Activated T-cell treated with anti-CD3 and anti-CD28 coated beads for 48 hours (primary cell): Measurements from ENCODE around the gene DTD2.
"Not testable (repeated sequence)": the region's sequence is repeated elsewhere in the genome, so short reads cannot be mapped to it uniquely, and the experiment has no call there.

Source experiments
- DNase-seq: peaks from one replicate; pipeline ENCODE4 v3.0.0-alpha.2; 2020; ENCODE audit warnings: low read depth

Gene DTD2

GRCh38 chr14:31441273-31442111 lies 15.8 kb downstream of the DTD2 start:
- DNase-seq, result no peak

DNA sequence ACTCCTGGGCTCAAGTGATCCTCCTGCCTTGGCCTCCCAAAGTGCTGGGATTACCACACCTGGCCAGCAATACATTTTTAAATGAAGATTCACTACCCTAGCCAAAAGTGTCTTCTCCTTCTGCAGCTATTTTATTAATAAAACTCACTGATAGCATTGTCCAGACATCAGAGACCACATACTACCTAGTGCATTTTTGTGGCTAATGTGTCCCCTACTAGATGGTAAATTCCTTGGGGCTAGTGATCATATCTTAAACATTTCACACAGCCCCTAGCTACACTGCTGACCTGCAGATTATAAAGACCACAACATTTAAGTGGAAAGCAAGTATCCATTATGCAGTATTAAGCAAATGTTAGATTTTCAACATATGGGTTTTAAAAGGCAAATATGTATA lies 17.0 kb downstream of the DTD2 start:
- DNase-seq, result no peak

DNA sequence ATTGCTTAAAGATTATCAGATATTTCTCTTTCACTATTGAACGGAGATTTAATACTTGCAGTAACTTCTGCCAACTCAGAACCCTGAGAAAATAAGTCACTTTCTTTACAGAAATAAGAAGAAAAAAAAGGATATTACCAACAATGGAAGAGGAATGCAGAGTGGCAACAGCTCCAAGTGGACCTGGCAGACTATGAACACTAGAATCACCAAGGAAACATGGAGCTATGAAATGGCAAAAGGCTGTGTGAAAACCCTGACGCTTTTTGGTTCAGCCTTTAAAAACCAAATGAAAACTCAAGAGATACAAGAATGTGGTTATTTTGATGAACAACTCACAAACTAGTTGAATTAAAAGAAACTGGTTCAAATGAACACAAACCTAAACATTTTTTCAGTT lies 17.7 kb downstream of the DTD2 start:
- no peak for DNase-seq

- not testable (repeated sequence) for DNase-seq
Measured at GRCh38 chr14:31437045-31437691, 20.1 kb downstream of the DTD2 start.

GRCh38 chr14:31435276-31435675 lies 22.0 kb downstream of the DTD2 start:
- DNase-seq, result no peak

- no peak for DNase-seq
Measured at GRCh38 chr14:31430634-31431264, 26.6 kb downstream of the DTD2 start.

- no peak for DNase-seq
Measured at GRCh38 chr14:31429791-31430190, 27.5 kb downstream of the DTD2 start.

GRCh38 chr14:31428011-31428410 lies 29.3 kb downstream of the DTD2 start:
- DNase-seq, result no peak

DNA sequence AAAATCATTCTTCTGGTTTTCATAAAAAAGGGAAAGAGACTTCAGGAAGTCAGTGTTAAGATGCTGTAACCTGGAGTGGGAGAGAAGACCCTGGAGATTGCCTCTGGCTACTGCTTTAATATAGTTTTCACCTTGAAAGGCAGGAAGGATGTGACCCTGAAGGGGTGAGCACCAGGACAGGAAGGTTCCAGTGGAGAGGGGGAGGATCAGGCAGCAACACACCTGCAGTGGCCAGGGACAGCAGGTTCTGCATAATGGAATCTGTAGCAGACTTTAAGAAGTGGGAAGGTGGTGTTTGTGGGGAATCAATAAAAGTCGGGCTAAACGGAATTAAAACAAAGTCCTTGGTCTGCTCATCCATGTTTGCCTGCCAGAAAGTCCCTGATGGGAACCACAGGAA lies 30.6 kb downstream of the DTD2 start:
- DNase-seq, result no peak

- no peak for DNase-seq
Measured at GRCh38 chr14:31425905-31426304, 31.4 kb downstream of the DTD2 start.

GRCh38 chr14:31421200-31421599 lies 36.1 kb downstream of the DTD2 start:
- DNase-seq, result no peak

GRCh38 chr14:31420319-31421111 lies 36.8 kb downstream of the DTD2 start, which contains the start of gene HEATR5A:
Gene HEATR5A, minus strand, starts transcription at chr14:31420550. Its CDS starts 17,575 bp downstream, at chr14:31402975.
- DNase-seq, result peak; percentile 91

GRCh38 chr14:31419967-31420318 lies 37.4 kb downstream of the DTD2 start:
- DNase-seq, result peak; percentile 12

- no peak for DNase-seq
Measured at GRCh38 chr14:31419179-31419966, 37.9 kb downstream of the DTD2 start.

GRCh38 chr14:31418440-31418839 lies 38.9 kb downstream of the DTD2 start:
- DNase-seq, result no peak

DNA sequence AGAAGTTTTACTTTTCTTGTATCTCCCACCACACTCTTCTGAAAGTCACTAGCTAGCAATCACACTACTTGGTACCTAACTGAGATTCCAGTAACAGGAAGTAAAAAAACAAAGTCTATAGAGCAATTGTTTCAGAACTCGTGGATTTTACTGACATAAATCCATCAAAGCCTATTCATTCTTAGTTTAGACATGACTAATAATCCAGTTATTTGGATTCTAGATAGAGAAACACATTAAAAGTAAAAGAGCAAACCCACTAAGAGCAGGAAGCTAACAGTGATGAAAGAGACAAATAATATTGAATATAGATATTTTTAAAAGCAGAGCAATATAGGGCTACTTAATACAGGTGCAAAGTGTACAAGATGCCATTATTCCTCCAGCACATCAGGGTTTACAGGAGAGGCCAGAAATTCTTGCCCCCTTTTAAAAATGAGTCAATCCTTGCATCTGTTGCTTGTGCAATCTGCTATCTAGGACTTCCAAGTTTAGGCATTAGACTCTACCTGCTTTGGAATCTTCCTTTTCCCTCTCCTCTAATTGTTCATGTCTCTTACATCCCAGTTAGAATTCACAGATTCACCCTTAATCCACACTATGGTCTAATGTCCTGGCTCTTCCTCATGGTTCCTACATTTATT lies 43.0 kb downstream of the DTD2 start:
- no peak for DNase-seq

DNA sequence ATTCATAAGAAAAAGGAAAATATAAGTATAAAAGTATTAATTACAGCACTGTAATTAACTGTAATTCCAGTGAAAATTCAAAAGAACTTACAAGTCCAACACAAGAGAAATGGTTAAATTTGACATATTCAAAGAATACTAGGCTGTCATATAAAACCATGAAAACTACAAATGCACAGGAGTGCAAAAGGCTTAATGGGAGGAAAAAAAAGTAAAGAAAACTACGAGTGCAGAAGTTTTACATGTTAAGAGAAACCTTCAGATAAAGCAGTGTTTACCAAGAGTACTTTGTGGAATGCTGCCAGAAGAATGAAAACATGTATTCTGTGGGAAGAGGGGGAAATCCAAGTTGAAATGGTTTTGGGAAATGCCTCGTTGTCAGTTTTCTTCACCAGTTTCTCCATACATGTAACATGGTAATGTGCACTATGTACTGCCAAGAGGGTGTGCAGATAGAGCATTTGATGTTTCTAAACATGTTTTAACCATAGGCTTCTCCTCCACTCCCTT lies 46.0 kb downstream of the DTD2 start:
- no peak for DNase-seq

DNA sequence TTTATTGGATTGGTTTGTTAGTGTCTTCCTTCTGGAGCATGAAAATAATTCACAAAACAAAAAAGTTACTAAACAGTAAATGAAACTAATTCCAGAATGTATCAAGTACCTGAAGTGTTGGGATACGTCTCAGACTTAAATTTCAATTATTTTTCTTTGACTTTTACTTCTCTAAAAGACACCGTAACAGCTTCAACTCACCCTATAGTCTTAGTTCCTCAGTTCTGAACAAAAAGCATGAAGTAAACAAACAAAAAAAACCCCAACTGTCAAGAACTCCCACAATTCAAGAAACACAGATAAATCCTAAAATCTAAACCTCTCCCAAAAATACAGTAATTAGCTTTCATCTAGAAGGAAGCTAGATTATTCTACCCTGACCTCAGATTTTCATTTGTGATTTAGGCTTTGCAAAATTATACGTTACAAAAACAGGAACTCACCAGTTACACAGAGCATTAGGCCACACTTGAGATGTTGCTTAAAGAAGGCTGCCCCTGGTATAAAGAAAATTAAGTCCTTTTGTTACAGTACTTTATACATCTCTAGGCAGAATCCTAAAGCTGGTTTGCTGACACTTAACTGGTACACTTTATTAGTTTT lies 47.2 kb downstream of the DTD2 start:
- no peak for DNase-seq

DNA sequence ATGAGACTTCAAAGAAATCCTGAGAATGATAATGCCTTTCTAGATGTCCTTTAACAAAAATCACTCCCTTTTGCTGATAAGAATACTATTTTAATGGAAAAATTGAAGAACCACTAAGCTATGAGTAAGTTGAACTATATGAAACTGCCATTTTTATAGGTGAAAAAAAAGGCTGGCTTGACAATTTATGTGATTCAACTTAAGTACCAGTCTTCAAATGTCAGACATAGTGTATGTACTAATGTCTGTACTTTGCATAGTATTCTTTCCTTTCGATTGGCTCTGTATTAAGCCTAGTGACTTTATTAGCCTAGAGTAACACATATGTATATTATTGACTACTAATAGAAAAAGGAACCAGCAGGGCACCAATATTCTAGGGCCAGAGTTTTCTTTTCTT lies 48.9 kb downstream of the DTD2 start:
- DNase-seq, result no peak

DNA sequence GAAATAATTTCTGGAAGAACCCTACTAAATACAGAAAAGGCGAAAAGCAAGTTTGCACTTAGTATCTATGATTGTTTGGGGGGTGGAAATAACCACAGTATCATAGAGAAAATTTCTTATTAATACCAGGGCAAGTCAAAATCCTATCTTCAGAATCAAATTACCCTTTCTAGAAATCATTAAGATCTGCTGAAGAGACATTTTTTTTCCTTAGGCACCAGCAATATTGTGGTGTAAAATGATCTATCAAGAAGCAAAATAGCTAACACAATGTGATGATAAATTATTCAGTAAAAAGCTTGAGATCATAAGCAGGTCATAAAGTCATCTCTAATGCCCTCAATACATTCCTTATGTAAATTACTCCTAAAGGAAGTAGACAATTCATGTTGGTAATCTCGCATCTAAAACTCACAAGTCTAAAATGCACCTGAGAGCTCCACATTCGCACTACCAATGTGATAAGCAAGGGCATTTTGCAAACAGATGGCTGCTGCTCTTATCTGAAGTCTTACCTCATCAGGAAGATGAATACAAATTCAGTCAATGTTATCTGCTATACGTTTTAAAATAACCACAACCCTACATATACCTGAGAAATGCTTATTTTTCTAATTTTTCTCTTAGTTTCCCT lies 51.6 kb downstream of the DTD2 start:
- no peak for DNase-seq
